Measurements from ENCODE around the gene IL20.

GRCh38 chr1:206832352-206832880 lies 33.0 kb upstream of the IL20 start:
- TF ChIP-seq EGR1 (IDR thresholded peaks at IDR 0.05; ENCODE audit: borderline replicate concordance in 1 of 2, low read depth in 2 of 2, low read length in 2 of 2) (no peak), CTCF (IDR thresholded peaks at IDR 0.05 in 2 of 3, conservative IDR thresholded peaks at IDR 0.05 in 1 of 3; ENCODE audit: control insufficient read depth in 2 of 3, extremely low read depth in 1 of 3, insufficient read depth in 1 of 3, low read depth in 3 of 3, low read length in 3 of 3) (no peak), GABPA (IDR thresholded peaks at IDR 0.05; ENCODE audit: low read depth) (no peak), SKIL (IDR thresholded peaks at IDR 0.05; ENCODE audit: low read depth, poor library complexity, severe bottlenecking) (no peak), IKZF1 (conservative IDR thresholded peaks at IDR 0.05) (no peak), MYC (IDR thresholded peaks at IDR 0.05; ENCODE audit: insufficient read depth, insufficient read length, insufficient replicate concordance, low read length, severe bottlenecking) (no peak), POLR2A (IDR thresholded peaks at IDR 0.05; ENCODE audit: low read depth, low read length) (no peak), POU2F2 (IDR thresholded peaks at IDR 0.05; ENCODE audit: borderline replicate concordance, low read depth, low read length) (no peak), BCL11A (IDR thresholded peaks at IDR 0.05; ENCODE audit: low read depth, low read length) (no peak)

Measured in GM12878 (cell line).